SK-N-SH treated with all-trans-retinoic acid at 6 μM for 48 hours (cell line): Measurements from ENCODE around the gene TSPAN9.

ENCODE experiments used
- ATAC-seq: fragments of 200-7000 bp; cut with Tn5 transposase; 3 replicates; pipeline ENCODE4 v1.9.1; 2020; ENCODE audit warnings: mild to moderate bottlenecking, moderate library complexity
- ARNTL ChIP-seq: fragments of 450-650 bp; formaldehyde crosslinking; IDR thresholded peaks from 2 replicates; pipeline ENCODE4 v1.5.0; 2020; ENCODE audit warnings: low read depth, mild to moderate bottlenecking, moderate library complexity, borderline replicate concordance
- BACH2 ChIP-seq: fragments of 250-450 bp; sonication (Bioruptor Pico); IDR thresholded peaks from 2 replicates; pipeline ENCODE4 v1.9.0; 2021; ENCODE audit warnings: mild to moderate bottlenecking, borderline replicate concordance
- CSDC2 ChIP-seq: fragments of 250-450 bp; sonication (Bioruptor Pico); IDR thresholded peaks from 2 replicates; pipeline ENCODE4 v1.5.0; 2020; ENCODE audit warnings: mild to moderate bottlenecking, moderate library complexity
- CSRNP3 ChIP-seq: fragments of 250-450 bp; sonication (Bioruptor Pico); IDR thresholded peaks from 2 replicates; pipeline ENCODE4 v1.5.1; 2021; ENCODE audit warnings: mild to moderate bottlenecking, moderate library complexity
- ESRRG ChIP-seq: fragments of 250-450 bp; sonication (Bioruptor Pico); IDR thresholded peaks from 2 replicates; pipeline ENCODE4 v1.6.1; 2021; ENCODE audit warnings: mild to moderate bottlenecking
- GLIS3 ChIP-seq: fragments of 250-450 bp; sonication (Bioruptor Pico); IDR thresholded peaks from 2 replicates; pipeline ENCODE4 v1.5.0; 2020; ENCODE audit warnings: mild to moderate bottlenecking, moderate library complexity
- ISL1 ChIP-seq: fragments of 250-450 bp; sonication (Bioruptor Pico); IDR thresholded peaks from 2 replicates; pipeline ENCODE4 v2.1.2; 2022; ENCODE audit warnings: mild to moderate bottlenecking, moderate library complexity
- OSR1 ChIP-seq: fragments of 250-450 bp; sonication (Bioruptor Pico); IDR thresholded peaks from 2 replicates; pipeline ENCODE4 v1.8.0; 2022; ENCODE audit warnings: moderate library complexity, mild to moderate bottlenecking, inconsistent platforms
- PATZ1 ChIP-seq: fragments of 250-450 bp; sonication (Bioruptor Pico); IDR thresholded peaks from 2 replicates; pipeline ENCODE4 v1.8.0; 2020; ENCODE audit warnings: mild to moderate bottlenecking, moderate library complexity, borderline replicate concordance
- POU6F1 ChIP-seq: fragments of 250-450 bp; sonication (Bioruptor Pico); IDR thresholded peaks from 2 replicates; pipeline ENCODE4 v1.8.0; 2021; ENCODE audit warnings: low read depth, mild to moderate bottlenecking, moderate library complexity, borderline replicate concordance
- PPARA ChIP-seq: fragments of 250-450 bp; sonication (Bioruptor Pico); IDR thresholded peaks from 2 replicates; pipeline ENCODE4 v1.5.0; 2020; ENCODE audit warnings: mild to moderate bottlenecking, borderline replicate concordance
- RARB ChIP-seq: fragments of 250-450 bp; sonication (Bioruptor Pico); IDR thresholded peaks from 2 replicates; pipeline ENCODE4 v1.8.0; 2021; ENCODE audit warnings: mild to moderate bottlenecking, moderate library complexity
- SNAI2 ChIP-seq: fragments of 250-450 bp; sonication (Bioruptor Pico); IDR thresholded peaks from 2 replicates; pipeline ENCODE4 v1.5.0; 2020; ENCODE audit warnings: mild to moderate bottlenecking, moderate library complexity
- TCF4 ChIP-seq: fragments of 250-450 bp; sonication (Bioruptor Pico); IDR thresholded peaks from 2 replicates; pipeline ENCODE4 v1.8.0; 2021; ENCODE audit warnings: mild to moderate bottlenecking, moderate library complexity, borderline replicate concordance
- TOX ChIP-seq: fragments of 250-450 bp; sonication (Bioruptor Pico); IDR thresholded peaks from 2 replicates; pipeline ENCODE4 v1.8.0; 2021; ENCODE audit warnings: mild to moderate bottlenecking, moderate library complexity, borderline replicate concordance
- TSHZ2 ChIP-seq: fragments of 250-450 bp; sonication (Bioruptor Pico); IDR thresholded peaks from 2 replicates; pipeline ENCODE4 v1.5.0; 2020; ENCODE audit warnings: mild to moderate bottlenecking, moderate library complexity
- ZC3H10 ChIP-seq: fragments of 250-450 bp; sonication (Bioruptor Pico); IDR thresholded peaks from 2 replicates; pipeline ENCODE4 v1.5.1; 2021; ENCODE audit warnings: mild to moderate bottlenecking, moderate library complexity
- ZFP3 ChIP-seq: fragments of 250-450 bp; sonication (Bioruptor Pico); IDR thresholded peaks from 2 replicates; pipeline ENCODE4 v1.5.0; 2020; ENCODE audit warnings: mild to moderate bottlenecking, moderate library complexity
- ZFP30 ChIP-seq: fragments of 450-650 bp; formaldehyde crosslinking; IDR thresholded peaks from 2 replicates; pipeline ENCODE4 v1.5.0; 2022; ENCODE audit warnings: mild to moderate bottlenecking, moderate library complexity
- ZNF565 ChIP-seq: fragments of 450-650 bp; formaldehyde crosslinking; conservative IDR thresholded peaks from 2 replicates; pipeline ENCODE4 v1.5.0; 2020; ENCODE audit warnings: low read depth, mild to moderate bottlenecking, moderate library complexity
- ZNF70 ChIP-seq: fragments of 450-650 bp; formaldehyde crosslinking; IDR thresholded peaks from 2 replicates; pipeline ENCODE4 v1.5.0; 2020; ENCODE audit warnings: mild to moderate bottlenecking, moderate library complexity
- ZNF8 ChIP-seq: fragments of 450-650 bp; formaldehyde crosslinking; IDR thresholded peaks from 2 replicates; pipeline ENCODE4 v1.5.0; 2020; ENCODE audit warnings: mild to moderate bottlenecking, moderate library complexity

Gene TSPAN9

GRCh38 chr12:3302401-3303041, 225.3 kb downstream of the TSPAN9 start:
- no peak for TF ChIP-seq ZNF70
- TF ChIP-seq TSHZ2 (CRISPR knock-in tag), result no peak
- no peak for TF ChIP-seq ZNF565 (CRISPR knock-in tag)
- TF ChIP-seq BACH2 (CRISPR knock-in tag), result no peak
- TF ChIP-seq GLIS3 (CRISPR knock-in tag), result no peak
- TF ChIP-seq ZFP3 (CRISPR knock-in tag), result no peak
- TF ChIP-seq TCF4, result no peak
- TF ChIP-seq POU6F1 (CRISPR knock-in tag), result no peak
- TF ChIP-seq PATZ1 (CRISPR knock-in tag), result no peak
- no peak for TF ChIP-seq PPARA
- TF ChIP-seq ZNF8 (CRISPR knock-in tag), result no peak
- no peak for TF ChIP-seq TOX
- no peak for TF ChIP-seq RARB (CRISPR knock-in tag)
- TF ChIP-seq CSRNP3 (CRISPR knock-in tag), result no peak
- no peak for ATAC-seq

- no peak for TF ChIP-seq ZFP30 (CRISPR knock-in tag)
- TF ChIP-seq PPARA, result no peak
- no peak for TF ChIP-seq ZNF565 (CRISPR knock-in tag)
- no peak for TF ChIP-seq SNAI2 (CRISPR knock-in tag)
- no peak for TF ChIP-seq ZNF70
- no peak for TF ChIP-seq TSHZ2 (CRISPR knock-in tag)
- no peak for TF ChIP-seq ESRRG (CRISPR knock-in tag)
- TF ChIP-seq OSR1 (CRISPR knock-in tag), result no peak
- no peak for TF ChIP-seq CSDC2 (CRISPR knock-in tag)
- no peak for TF ChIP-seq POU6F1 (CRISPR knock-in tag)
- TF ChIP-seq PATZ1 (CRISPR knock-in tag), result no peak
- no peak for TF ChIP-seq BACH2 (CRISPR knock-in tag)
- no peak for TF ChIP-seq ZC3H10 (CRISPR knock-in tag)
- TF ChIP-seq ARNTL, result no peak
- TF ChIP-seq ISL1, result no peak
- no peak for TF ChIP-seq ZFP3 (CRISPR knock-in tag)
- no peak for TF ChIP-seq RARB (CRISPR knock-in tag)
- no peak for TF ChIP-seq TCF4
- TF ChIP-seq TOX, result no peak
- ATAC-seq, result no peak
Observed at GRCh38 chr12:3303410-3304136, 226.4 kb downstream of the TSPAN9 start.
